HL-60/S4 (cell line): ENCODE results near the gene ELN.
"Not testable (repeated sequence)": the region's sequence is repeated elsewhere in the genome, so short reads cannot be mapped to it uniquely, and the experiment has no call there.

Experiments used
- in situ Hi-C: fragments of 300-500 bp; cut with MboI; formaldehyde crosslinking; loops from 2 replicates; pipeline ENCODE4 v1.14.3; 2022; ENCODE audit warnings: low sequenced_read_pairs

ELN gene

GRCh38 chr7:74000489-74001149 is 27.4 kb upstream of the ELN start:
- in situ Hi-C loops, result no loop called here

GRCh38 chr7:74001150-74001494 is 26.9 kb upstream of the ELN start:
- in situ Hi-C loops, result no loop called here

- in situ Hi-C loops, result no loop called here
Observed at GRCh38 chr7:74002474-74003017, 25.4 kb upstream of the ELN start.

GRCh38 chr7:74003621-74004020 is 24.4 kb upstream of the ELN start:
- in situ Hi-C loops, result no loop called here

- in situ Hi-C loops, result no loop called here
Observed at GRCh38 chr7:74006032-74006431, 21.9 kb upstream of the ELN start.

GRCh38 chr7:74006451-74007241 is 21.3 kb upstream of the ELN start:
- in situ Hi-C loops, result no loop called here

GRCh38 chr7:74007242-74007567 is 20.8 kb upstream of the ELN start:
- in situ Hi-C loops, result no loop called here

GRCh38 chr7:74008687-74009086 is 19.3 kb upstream of the ELN start:
- in situ Hi-C loops, result no loop called here

GRCh38 chr7:74009719-74010118 is 18.3 kb upstream of the ELN start:
- in situ Hi-C loops, result no loop called here

- in situ Hi-C loops, result no loop called here
Observed at GRCh38 chr7:74010407-74010806, 17.6 kb upstream of the ELN start.

GRCh38 chr7:74011421-74011820 is 16.6 kb upstream of the ELN start:
- in situ Hi-C loops, result not testable (repeated sequence)

GRCh38 chr7:74012842-74013249 is 15.1 kb upstream of the ELN start:
- in situ Hi-C loops, result no loop called here

- in situ Hi-C loops, result no loop called here
Observed at GRCh38 chr7:74013539-74014272, 14.3 kb upstream of the ELN start.

- in situ Hi-C loops, result no loop called here
Observed at GRCh38 chr7:74014931-74015330, 13.0 kb upstream of the ELN start.

- in situ Hi-C loops, result no loop called here
Observed at GRCh38 chr7:74015670-74016069, 12.3 kb upstream of the ELN start.

GRCh38 chr7:74017125-74017524 is 10.8 kb upstream of the ELN start:
- in situ Hi-C loops, result no loop called here

- in situ Hi-C loops, result no loop called here
Observed at GRCh38 chr7:74018246-74018895, 9.6 kb upstream of the ELN start.

GRCh38 chr7:74019149-74019548 is 8.8 kb upstream of the ELN start:
- in situ Hi-C loops, result no loop called here

- in situ Hi-C loops, result loop anchor here (10.0 kb wide), 1 partner anchor 156 kb away; the partner anchor contains the start of gene TMEM270
Observed at GRCh38 chr7:74020390-74020789, 7.6 kb upstream of the ELN start.

- in situ Hi-C loops, result loop anchor here (10.0 kb wide), 1 partner anchor 157 kb away; the partner anchor contains the start of gene TMEM270
Observed at GRCh38 chr7:74021546-74022320, 6.2 kb upstream of the ELN start.
